GM19395 (cell line): ENCODE measurements around the gene SYMPK.

ENCODE experiments used
- ATAC-seq: cut with Tn5 transposase; IDR thresholded peaks from one replicate; pipeline ENCODE4 v1.9.1; 2021; ENCODE audit warnings: mild to moderate bottlenecking, moderate library complexity; ENCODE audit not compliant: unreplicated experiment

SYMPK gene

DNA sequence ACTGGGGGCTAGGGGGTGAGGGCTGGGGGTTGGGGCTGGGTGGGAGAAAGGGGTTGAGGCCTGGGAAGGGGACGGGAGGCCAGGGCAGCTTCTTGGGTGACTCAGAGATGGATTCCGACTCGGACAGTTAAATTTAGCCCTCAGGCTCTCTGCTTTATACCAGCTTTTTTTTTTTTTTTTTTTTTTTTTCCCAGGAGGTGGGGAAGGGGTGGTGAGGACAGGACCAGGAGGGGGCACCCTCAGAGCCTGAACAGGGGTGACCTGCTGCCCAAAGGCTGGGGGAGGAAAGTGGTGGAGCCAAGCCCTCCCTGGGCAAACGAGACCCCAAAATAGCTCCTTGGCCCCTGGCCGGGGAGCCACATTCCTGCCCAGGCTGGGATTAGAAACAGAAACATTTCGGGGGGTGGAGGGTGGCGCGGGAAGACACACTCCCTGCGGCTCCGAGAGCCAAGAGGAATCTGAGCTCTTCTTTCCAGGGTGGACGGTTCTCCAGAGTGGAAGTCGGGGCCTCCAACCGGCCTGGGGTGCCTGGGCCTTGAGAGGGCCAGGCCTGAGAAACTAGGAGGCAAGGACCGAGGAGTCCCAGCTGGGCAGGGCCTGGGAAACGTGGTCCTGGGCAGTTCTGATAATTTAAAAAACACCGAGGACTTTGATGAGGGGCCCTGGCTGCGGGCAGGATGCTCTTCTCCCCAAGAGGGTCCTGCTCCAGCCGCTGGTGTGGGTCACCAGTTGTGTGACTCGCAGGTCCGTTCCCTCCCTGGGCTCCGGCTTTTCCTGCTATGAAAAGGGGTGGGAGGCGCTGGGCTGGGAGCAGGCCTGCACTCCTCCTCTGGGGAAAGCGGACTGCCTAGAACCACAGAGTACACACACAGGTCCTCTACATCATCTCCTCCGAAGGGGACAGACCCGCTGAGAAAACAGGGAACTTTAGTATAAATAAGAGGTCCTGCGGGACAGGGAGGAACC, 79.8 kb downstream of the SYMPK start:
- ATAC-seq = no peak

DNA sequence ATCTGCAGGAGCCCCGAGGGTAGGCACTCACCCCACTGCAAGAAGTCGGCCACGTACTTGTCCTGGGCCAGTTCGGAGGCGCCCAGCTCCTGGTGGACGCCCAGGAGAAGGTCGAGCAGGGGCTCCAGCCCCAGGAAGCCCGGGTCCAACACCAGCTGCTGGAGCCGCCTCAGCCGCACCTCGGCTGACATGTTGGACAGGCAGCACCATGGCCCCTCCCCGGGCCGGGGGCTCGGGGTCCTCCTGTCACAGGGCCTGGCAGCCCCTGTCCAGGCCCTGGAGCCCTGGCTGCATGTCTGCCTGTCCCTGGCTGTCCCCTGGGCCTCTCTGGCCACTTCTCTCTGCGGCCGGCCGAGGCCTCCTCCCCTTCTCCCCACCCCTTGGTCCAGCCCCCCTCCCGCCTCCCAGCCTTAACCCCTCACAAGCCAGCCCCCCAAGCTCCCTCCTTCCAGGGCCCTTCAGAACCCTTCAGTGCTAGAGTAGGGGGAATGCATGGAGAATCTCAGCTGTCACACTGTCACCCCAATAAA, 80.7 kb downstream of the SYMPK start, which contains the start of gene DMPK:
Gene DMPK, minus strand, starts transcription at position 329 of the 530 bp plus-strand sequence. Its CDS starts 138 bp downstream, at position 191.
- no peak for ATAC-seq

DNA sequence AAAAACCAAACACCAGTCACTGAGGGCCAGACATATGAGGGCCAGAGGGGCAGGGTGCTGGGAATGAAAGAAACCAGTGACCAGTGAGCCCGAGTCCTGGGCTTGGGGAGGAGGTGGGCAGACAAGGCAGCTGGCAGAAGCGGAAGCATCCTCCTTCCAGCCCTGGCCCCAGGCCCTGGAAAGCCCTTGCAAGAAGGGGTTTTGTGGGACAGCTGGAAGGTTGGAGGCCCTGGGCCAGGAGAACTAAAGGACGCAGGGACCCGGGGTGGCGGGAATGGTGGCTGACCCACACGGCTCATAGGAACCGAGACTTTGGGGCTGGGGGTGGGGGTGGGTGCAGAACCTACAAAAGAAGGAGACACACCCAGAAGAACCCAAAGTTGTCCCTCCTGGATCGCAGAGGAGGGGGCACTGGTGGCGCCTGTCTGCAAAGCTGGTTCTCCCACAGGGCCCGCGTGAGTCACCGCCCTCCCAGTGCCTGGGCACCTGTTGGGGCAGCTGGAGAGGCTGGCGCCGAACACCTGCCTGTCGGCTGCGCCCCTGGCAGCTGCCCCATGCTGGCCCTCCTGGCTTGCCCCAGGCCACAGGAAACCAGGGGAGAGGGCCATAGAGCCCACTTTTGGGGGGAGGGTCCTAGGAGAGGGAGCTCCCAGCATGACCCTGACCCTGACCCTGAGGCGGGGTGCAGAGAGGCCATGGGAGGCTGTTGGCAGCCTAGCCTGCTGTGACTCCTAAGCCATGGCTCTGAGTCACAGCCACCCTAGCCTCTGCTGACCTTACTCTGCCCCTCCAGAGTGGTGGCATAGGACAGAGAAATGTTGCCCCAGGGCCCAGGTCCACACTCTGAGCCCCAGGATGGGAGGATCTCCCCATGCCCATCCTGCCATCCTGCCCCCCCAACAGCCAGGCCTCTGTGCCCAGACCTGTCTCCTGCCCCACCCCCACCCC, 81.5 kb downstream of the SYMPK start:
- ATAC-seq = no peak

DNA sequence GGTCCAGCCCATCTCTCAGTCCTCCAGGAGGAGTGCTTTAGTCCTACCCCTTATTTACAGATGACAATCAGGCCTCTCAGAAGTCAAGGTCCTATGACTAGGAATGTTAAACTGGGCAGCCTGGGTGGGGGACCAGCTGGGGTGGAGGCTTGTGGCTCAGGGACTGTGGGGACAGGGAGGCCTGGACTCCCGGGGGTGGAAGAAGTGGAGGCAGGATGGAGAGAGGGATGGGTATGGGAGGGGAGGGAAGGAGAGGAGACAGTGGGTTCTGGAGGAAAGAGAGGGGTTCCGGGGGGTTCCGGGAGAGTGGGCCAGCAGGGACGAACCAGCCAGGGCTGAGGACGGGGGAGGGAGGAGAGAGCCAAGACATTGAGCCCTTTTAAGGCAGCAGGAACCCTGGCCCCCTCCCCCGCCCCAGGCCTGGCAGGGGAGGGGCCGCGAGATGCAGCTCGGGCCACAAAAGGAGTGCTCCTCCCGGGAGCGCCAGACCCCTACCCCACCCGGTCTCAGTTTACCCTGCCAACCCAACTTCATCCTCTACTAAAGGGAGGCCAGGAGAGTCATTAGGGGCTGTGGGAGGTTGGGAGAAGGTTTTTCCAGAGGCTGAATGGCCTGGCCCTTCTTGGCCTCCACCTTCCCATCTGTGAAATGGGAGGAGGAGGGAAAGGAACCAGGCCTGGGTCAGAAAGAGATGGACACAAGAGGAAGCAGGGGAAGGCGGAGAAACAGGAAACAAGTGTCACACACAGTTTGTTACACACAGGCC, 82.3 kb downstream of the SYMPK start:
- no peak for ATAC-seq

DNA sequence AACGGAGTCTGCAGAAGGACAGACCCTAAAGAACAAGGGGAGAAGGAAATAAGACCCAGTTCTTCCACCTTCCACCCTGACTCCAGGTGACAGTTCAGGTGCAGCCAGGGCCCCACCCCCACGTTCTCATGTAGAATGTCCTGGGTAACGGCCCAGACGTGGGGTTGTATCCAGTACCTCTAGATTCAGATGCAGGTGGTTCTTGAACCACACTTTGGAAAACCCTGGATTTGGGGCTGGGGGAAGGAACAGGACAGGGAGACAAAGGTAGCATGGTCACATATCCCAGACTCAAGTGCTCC, 82.8 kb downstream of the SYMPK start:
- ATAC-seq = no peak

DNA sequence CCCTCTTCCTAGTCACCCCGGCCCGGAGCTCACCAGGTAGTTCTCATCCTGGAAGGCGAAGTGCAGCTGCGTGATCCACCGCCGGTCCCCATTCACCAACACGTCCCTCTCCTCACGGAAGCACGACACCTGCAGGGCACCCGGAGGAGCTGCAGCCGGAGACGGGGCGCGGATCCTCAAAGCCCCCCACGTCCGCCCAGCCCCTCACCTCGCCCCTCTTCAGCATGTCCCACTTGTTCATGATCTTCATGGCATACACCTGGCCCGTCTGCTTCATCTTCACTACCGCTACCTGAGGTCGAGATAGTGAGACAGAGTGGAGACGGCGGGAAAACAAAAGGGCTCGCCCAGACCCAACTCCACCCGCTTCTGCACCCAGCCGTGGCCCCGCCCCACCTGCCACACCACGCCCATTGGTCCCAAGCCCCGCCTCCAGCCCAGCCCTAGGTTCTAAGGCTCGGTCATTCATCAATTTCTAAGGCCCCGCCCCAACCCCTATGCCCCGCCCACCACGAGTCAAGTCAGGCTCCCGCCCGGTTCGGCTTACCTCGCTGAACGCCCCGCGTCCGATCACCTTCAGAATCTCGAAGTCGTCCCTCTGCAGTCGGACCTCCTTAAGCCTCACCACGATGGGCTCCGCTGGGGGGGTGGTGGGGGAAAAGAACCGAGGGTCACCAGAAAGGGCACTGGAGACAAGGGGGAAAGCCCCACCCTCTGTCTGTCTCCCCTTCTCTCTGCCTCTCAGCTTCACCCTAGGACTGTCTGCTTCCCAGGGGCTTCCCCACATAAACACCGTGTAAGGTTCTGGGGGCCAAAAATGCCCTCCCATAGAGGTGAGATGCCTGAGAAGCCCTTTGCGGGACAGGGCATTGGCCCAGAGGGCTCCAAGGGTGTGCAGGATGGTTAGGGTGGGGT, 83.5 kb downstream of the SYMPK start:
- ATAC-seq = peak; percentile 78

DNA sequence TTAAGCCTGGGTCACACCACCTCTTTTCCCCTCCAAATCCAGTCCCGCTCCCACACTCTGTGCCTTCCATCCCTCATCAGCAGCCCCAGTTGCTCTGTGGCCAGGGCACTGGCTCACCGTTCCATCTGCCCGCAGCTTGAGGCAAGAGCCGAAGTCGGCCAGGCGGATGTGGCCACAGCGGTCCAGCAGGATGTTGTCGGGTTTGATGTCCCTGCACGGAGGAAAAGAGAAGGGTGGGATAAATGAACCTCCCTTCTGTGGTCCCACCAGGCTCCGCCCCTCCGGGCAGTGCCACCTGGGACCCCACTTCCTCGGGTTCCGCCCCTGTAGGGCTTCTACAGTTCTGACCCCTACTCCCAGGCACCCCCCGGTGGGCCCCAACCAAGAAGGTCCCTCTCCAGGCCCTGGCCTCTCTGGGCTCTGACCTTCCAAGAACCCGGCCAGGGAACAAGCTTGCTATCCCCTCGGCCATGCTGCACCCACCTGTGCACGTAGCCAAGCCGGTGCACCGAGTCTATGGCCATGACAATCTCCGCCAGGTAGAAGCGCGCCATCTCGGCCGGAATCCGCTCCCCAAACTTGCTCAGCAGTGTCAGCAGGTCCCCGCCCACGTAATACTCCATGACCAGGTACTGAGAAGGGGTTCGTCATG, 84.8 kb downstream of the SYMPK start:
- ATAC-seq = no peak

DNA sequence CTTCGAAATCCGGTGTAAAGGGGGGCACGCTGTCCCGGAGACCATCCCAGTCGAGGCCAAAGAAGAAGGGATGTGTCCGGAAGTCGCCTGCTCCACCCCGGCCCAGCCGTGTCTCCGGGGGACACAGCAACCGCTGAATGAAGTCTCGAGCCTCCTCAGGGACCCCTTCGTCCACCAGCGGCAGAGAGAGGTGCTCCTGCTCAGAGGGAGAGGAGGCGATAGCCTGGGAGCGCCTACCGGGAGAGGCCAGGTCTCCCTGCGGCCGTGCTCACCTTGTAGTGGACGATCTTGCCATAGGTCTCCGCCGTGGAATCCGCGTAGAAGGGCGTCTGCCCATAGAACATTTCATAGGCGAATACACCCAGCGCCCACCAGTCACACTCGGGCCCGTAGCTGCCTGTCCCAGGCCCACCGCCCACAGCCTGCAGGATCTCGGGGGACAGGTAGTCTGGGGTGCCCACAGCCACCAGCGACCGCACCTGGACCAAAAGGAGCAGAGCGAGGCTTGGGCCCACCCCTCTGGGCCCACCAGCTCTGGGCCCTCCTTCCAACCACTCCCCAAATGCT, 85.5 kb downstream of the SYMPK start:
- no peak for ATAC-seq

DNA sequence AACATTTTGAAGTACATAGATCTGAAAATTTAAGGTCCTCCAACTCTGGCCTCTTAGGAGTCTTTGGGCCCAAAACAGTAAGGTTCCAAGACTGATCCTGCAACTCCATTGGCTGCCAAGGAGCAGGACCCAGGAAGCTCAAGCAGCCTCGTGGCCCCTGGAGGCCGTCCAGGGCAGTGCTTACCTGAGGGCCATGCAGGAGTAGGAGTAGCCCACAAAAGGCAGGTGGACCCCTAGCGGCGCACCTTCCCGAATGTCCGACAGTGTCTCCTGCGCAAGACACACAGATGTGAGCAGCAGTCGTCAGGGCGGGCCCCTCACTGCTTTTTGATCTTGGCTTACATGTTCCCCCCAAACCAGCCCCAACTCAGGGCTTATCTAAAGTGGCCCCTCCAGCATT, 88.2 kb downstream of the SYMPK start:
- no peak for ATAC-seq

DNA sequence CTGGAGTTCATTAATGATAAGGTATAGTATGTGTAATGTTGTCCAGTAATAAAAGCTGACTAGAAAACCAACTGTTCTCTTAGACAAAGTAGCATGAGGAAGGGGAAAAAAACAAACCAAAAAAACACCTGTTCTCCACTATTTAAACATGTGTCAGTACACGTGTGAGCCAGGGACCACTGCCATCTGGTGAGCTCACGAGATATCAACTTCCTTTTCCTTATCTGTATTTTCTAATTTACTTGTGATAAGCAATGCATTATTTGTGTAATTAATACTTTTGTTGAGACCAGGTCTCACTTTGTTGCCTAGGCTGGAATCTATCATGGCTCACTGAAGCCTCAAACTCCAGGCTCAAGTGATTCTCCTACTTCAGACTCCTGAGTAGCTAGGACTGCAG, 89.6 kb downstream of the SYMPK start:
- ATAC-seq = no peak

DNA sequence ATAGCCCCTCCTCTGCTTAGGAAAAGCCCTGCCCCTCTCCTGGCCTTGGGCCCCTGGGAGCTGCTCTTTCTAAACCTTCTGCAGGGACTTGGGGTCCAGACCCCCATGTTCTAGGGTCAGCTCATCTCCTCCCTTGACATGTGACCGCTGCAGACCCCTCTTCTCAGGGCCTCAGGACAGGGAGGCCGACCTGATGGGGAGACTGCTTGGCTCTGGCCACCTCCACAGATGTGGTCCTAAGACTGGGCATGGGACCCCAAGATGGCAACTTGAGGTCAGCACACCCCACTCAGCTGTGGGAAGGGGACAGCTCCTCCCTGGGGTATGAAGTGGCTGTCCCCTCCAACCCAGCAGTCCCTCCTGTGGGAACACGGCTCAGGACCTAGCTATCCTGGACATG, 90.0 kb downstream of the SYMPK start:
- no peak for ATAC-seq

DNA sequence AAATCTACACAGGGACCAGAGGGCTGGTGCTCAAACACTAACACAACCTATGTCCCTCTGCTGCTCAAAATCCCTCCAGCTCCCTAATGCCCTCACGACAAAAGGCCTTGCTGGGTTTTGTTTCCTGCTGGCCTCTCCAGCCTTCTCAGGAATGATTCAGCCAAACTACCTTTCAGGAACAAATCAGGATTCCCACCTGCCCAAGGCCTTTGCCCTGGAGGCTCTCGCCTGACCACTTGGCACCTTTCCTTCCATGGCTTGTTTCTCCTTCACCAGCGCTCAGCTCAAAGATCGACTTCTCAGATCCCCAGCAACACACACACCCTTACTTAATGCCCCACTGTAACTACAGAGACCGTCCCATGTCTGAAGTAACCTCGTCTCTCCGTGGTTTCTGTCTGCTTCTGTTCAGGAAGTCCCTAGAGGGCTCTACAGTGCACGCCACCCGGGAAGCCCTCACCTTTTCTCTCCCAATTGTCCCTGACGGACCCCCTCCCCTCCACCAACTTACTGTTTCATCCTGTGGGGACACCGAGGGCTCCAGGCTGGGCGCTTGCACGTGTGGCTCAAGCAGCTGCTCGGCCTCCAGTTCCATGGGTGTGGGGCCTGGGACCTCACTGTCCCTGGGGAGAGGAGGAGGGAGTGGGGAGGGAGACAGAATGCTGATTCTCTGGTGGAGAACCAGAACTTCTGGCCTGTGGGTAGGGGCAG, 90.7 kb downstream of the SYMPK start:
- no peak for ATAC-seq

DNA sequence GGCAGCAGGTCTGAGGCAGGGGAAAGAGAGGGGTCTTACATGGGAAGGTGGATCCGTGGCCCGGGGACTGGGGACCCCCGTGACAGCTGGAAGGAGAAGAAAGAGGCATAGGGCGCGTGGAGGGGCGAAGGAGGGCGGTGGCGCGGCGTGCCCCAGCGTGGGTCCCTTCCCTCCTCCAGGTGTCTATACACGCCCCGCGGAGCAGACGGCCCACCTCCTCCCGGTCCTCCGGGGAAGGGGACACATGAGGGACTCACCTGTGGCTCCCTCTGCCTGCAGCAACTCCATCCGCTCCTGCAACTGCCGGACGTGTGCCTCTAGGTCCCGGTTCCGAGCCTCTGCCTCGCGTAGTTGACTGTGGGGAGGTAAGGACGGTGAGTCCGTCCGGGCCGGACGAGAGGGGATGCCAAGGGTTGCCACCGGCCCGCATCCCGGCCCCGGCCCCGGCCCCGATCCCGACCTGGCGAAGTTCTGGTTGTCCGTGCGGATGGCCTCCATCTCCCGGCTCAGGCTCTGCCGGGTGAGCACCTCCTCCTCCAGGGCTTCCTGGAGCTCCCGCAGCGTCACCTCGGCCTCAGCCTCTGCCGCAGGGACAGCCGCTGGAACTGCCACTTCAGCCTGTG, 91.5 kb downstream of the SYMPK start:
- ATAC-seq = no peak

DNA sequence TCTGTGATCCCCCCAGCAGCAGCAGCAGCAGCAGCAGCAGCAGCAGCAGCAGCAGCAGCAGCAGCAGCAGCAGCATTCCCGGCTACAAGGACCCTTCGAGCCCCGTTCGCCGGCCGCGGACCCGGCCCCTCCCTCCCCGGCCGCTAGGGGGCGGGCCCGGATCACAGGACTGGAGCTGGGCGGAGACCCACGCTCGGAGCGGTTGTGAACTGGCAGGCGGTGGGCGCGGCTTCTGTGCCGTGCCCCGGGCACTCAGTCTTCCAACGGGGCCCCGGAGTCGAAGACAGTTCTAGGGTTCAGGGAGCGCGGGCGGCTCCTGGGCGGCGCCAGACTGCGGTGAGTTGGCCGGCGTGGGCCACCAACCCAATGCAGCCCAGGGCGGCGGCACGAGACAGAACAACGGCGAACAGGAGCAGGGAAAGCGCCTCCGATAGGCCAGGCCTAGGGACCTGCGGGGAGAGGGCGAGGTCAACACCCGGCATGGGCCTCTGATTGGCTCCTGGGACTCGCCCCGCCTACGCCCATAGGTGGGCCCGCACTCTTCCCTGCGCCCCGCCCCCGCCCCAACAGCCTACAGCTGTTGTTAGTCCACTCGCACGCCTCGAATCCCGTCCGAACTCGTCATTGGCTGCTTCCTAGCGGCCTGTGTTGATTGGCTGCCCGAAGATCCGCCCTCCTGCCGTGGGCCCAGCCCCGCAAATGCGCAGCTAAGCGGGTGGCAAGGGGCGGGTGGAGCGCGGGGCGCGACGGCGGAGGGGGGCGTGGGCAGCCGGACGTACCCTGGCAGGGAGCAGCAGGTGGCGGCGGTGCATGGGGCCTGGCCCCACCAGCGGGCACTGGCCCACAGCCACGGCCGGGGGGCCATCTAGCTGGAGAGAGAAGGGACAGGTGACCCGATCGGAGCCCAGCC, 92.5 kb downstream of the SYMPK start:
- peak; percentile 56 for ATAC-seq

DNA sequence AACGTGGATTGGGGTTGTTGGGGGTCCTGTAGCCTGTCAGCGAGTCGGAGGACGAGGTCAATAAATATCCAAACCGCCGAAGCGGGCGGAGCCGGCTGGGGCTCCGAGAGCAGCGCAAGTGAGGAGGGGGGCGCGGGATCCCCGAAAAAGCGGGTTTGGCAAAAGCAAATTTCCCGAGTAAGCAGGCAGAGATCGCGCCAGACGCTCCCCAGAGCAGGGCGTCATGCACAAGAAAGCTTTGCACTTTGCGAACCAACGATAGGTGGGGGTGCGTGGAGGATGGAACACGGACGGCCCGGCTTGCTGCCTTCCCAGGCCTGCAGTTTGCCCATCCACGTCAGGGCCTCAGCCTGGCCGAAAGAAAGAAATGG, 93.1 kb downstream of the SYMPK start:
- ATAC-seq = peak; percentile 18

DNA sequence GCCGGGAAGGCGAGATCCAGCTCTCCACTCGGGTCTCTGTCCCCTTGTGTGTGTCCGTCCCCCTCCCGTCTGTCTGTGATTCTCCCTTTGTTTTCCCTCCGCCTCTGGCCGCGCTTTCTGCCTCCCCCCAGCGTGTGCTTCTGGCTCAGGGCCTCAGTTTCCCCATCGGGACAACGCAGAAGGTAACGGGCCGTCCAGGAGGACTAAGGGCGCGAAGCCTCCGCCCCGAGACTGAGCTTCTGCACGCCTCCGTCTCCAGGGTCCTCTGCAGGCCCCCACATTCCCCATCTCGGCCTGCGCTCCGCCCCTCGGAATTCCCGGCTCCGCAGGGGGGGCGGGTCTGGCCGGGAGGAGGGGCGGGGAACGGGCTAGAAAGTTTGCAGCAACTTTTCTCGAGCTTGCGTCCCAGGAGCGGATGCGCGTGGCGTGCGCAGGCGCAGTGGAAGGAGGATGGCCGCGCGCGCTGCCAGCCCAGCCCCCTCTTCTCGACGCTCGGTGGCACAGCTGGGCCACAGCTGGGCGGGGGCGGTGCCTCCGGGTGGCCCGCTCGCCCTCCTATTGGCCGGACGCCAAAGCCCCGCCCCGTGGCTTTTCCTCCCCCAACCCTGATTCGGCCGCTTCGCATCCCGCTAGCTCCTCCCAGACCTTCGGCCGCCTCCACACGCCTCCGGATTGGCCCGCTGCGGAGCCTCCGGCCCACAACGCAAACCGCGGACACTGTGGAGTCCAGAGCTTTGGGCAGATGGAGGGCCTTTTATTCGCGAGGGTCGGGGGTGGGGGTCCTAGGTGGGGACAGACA, 93.8 kb downstream of the SYMPK start, which contains the start of gene SIX5:
Gene SIX5, minus strand, starts transcription at position 269 of the 799 bp plus-strand sequence. CDS start 408 bp downstream, outside the sequence.
- ATAC-seq = peak; percentile 41
